ENCODE data around the gene ADORA1.
A peak's percentile ranks its signal among the peaks of the same experiment; 100 is the strongest.

The ADORA1 gene

DNA sequence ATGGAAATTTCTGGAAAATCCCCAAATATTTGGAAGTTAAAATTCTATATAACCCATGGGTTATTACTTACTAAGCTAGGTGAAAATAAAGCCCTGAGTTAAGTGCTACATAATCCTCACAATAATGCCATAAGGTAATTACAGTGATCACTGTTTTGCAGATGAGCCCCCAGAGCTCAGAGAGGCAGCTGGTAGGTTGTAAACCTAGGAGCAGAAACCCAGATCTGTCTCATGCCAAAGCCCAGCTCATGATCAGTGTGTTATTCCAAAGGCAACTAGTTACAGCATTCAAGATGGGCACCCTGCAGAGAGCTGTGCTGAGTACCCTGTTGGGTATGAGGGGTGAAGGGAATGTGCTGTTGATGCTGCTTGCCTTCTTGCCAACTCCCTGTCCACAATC is 31.0 kb upstream of the ADORA1 start:
- Histone ChIP-seq H3K23ac (ENCODE audit: low read depth, low read length, poor library complexity) (no peak overlapping the region), H3K4ac (ENCODE audit: low read length) (no peak overlapping the region), H2BK5ac (ENCODE audit: low read length) (no peak overlapping the region), H3K4me3 (ENCODE audit: low read length in 2 of 2) (peak overlapping the region in 1 of 2 donors; percentile 12), H2AK5ac (ENCODE audit: low read depth, low read length) (no peak overlapping the region), H3K27ac (replicated peaks; ENCODE audit: low read length) (no peak overlapping the region), H2BK120ac (ENCODE audit: low read depth, low read length) (no peak overlapping the region), H3K4me1 (ENCODE audit: control insufficient read depth in 2 of 2, insufficient read depth in 1 of 2, low read depth in 1 of 2, low read length in 2 of 2) (no peaks in the 10 kb centered on the region), H3K27me3 (ENCODE audit: control insufficient read depth in 3 of 3, insufficient read depth in 3 of 3, low read depth in 1 of 3, low read length in 3 of 3) (no peaks in the 10 kb centered on the region), H4K8ac (ENCODE audit: low read depth, low read length) (no peak overlapping the region), H3K9me3 (replicated peaks in 1 of 2; ENCODE audit: control insufficient read depth in 2 of 2, insufficient read depth in 1 of 2, low read depth in 1 of 2, low read length in 2 of 2) (peaks cover 4 to 12% of the 10 kb centered on the region in 2 donors), H3K4me2 (ENCODE audit: insufficient read depth, low read length, poor library complexity, severe bottlenecking) (no peak overlapping the region), H3K79me1 (ENCODE audit: low read depth, low read length) (no peaks in the 10 kb centered on the region), H2BK15ac (ENCODE audit: low read length) (no peak overlapping the region), H3K9ac (ENCODE audit: low read depth, low read length, poor library complexity) (no peak overlapping the region), H2AFZ (ENCODE audit: low read length) (no peak overlapping the region), H3K18ac (ENCODE audit: low read length) (no peak overlapping the region), H3K14ac (ENCODE audit: low read length) (no peak overlapping the region), H2BK12ac (ENCODE audit: low read length) (no peak overlapping the region), H4K91ac (ENCODE audit: low read depth, low read length, poor library complexity) (no peak overlapping the region), H3K36me3 (replicated peaks in 1 of 2; ENCODE audit: control insufficient read depth in 2 of 2, insufficient read depth in 2 of 2, low read length in 2 of 2) (no peaks in the 10 kb centered on the region)
- no peak for DNase-seq (ENCODE audit: low spot score)

DNA sequence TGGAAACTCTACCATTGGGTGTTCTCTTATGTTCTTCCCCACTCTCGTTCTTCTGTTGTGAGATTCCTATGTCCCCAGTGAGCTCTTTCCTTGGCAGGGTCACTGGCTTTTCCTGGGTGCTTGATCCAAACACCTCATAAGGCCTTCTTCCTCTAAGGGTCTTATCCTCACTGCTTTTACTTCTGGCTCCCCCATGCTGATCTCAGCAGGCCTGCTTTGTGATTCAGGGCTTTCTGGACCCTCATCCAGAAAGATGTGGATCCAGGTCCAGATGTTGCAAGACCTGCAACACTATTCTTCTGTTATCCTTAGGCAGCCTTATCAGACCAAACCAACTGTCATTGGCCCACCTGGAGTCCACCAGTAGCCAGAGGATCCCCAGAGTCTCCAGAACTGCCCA is 30.5 kb upstream of the ADORA1 start:
- no peak overlapping the region for H3K23ac ChIP-seq (ENCODE audit: low read depth, low read length, poor library complexity)
- no peaks in the 10 kb centered on the region for H3K4me1 ChIP-seq (ENCODE audit: control insufficient read depth in 2 of 2, insufficient read depth in 1 of 2, low read depth in 1 of 2, low read length in 2 of 2)
- H3K18ac ChIP-seq (ENCODE audit: low read length) = no peak overlapping the region
- H3K14ac ChIP-seq (ENCODE audit: low read length) = no peak overlapping the region
- H3K9me3 ChIP-seq (replicated peaks in 1 of 2; ENCODE audit: control insufficient read depth in 2 of 2, insufficient read depth in 1 of 2, low read depth in 1 of 2, low read length in 2 of 2) = peaks cover 4 to 12% of the 10 kb centered on the region in 2 donors
- no peak overlapping the region for H2BK15ac ChIP-seq (ENCODE audit: low read length)
- no peak overlapping the region for H3K4me3 ChIP-seq (ENCODE audit: low read length in 2 of 2)
- H4K91ac ChIP-seq (ENCODE audit: low read depth, low read length, poor library complexity) = no peak overlapping the region
- no CpG with 5 or more reads among the region's 1 CpG for WGBS, 2 donors (ENCODE audit: extremely low coverage in 2 of 2, insufficient read length in 2 of 2, insufficient replicate concordance in 1 of 2)
- H3K4ac ChIP-seq (ENCODE audit: low read length) = no peak overlapping the region
- no peak overlapping the region for H2AFZ ChIP-seq (ENCODE audit: low read length)
- no peak overlapping the region for H3K4me2 ChIP-seq (ENCODE audit: insufficient read depth, low read length, poor library complexity, severe bottlenecking)
- no peak overlapping the region for H3K9ac ChIP-seq (ENCODE audit: low read depth, low read length, poor library complexity)
- no peak overlapping the region for H2BK120ac ChIP-seq (ENCODE audit: low read depth, low read length)
- no peaks in the 10 kb centered on the region for H3K36me3 ChIP-seq (replicated peaks in 1 of 2; ENCODE audit: control insufficient read depth in 2 of 2, insufficient read depth in 2 of 2, low read length in 2 of 2)
- no peak overlapping the region for H2BK5ac ChIP-seq (ENCODE audit: low read length)
- H3K79me1 ChIP-seq (ENCODE audit: low read depth, low read length) = no peaks in the 10 kb centered on the region
- no peak overlapping the region for H4K8ac ChIP-seq (ENCODE audit: low read depth, low read length)
- H2BK12ac ChIP-seq (ENCODE audit: low read length) = no peak overlapping the region
- H3K27ac ChIP-seq (replicated peaks; ENCODE audit: low read length) = no peak overlapping the region
- no peaks in the 10 kb centered on the region for H3K27me3 ChIP-seq (ENCODE audit: control insufficient read depth in 3 of 3, insufficient read depth in 3 of 3, low read depth in 1 of 3, low read length in 3 of 3)
- no peak overlapping the region for H2AK5ac ChIP-seq (ENCODE audit: low read depth, low read length)
- DNase-seq (ENCODE audit: low spot score) = no peak

DNA sequence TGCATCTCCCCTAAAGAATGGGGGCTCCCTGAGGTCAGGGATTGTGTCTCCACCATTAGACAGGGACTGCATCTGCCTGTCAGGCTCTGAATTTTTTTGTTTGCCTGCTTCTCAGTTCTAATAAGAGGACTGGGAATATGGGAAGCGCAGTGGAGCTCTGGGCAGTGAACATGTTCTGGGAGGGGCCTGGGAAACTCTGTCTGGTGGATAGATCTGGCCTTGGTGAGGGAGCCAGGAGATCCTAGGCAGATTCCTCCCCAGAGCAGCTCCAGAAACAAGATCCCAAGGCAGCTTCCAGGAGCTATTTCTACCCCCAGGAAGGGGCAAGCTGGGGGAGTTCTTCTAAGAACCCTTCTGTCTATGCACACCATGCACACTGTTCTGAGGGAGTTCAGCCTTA is 29.1 kb upstream of the ADORA1 start:
- no peak overlapping the region for H3K14ac ChIP-seq (ENCODE audit: low read length)
- no peak for DNase-seq (ENCODE audit: low spot score)
- H3K27ac ChIP-seq (replicated peaks; ENCODE audit: low read length) = no peak overlapping the region
- H4K8ac ChIP-seq (ENCODE audit: low read depth, low read length) = no peak overlapping the region
- no peaks in the 10 kb centered on the region for H3K36me3 ChIP-seq (replicated peaks in 1 of 2; ENCODE audit: control insufficient read depth in 2 of 2, insufficient read depth in 2 of 2, low read length in 2 of 2)
- no peak overlapping the region for H2AFZ ChIP-seq (ENCODE audit: low read length)
- H4K91ac ChIP-seq (ENCODE audit: low read depth, low read length, poor library complexity) = no peak overlapping the region
- no peak overlapping the region for H2BK15ac ChIP-seq (ENCODE audit: low read length)
- H3K9ac ChIP-seq (ENCODE audit: low read depth, low read length, poor library complexity) = no peak overlapping the region
- no peaks in the 10 kb centered on the region for H3K27me3 ChIP-seq (ENCODE audit: control insufficient read depth in 3 of 3, insufficient read depth in 3 of 3, low read depth in 1 of 3, low read length in 3 of 3)
- no peak overlapping the region for H2BK120ac ChIP-seq (ENCODE audit: low read depth, low read length)
- no peak overlapping the region for H3K18ac ChIP-seq (ENCODE audit: low read length)
- H3K9me3 ChIP-seq (replicated peaks in 1 of 2; ENCODE audit: control insufficient read depth in 2 of 2, insufficient read depth in 1 of 2, low read depth in 1 of 2, low read length in 2 of 2) = peaks cover 4 to 12% of the 10 kb centered on the region in 2 donors
- H2BK12ac ChIP-seq (ENCODE audit: low read length) = no peak overlapping the region
- no peak overlapping the region for H3K4me2 ChIP-seq (ENCODE audit: insufficient read depth, low read length, poor library complexity, severe bottlenecking)
- H3K4me3 ChIP-seq (ENCODE audit: low read length in 2 of 2) = no peak overlapping the region
- WGBS, 2 donors (ENCODE audit: extremely low coverage in 2 of 2, insufficient read length in 2 of 2, insufficient replicate concordance in 1 of 2) = no CpG with 5 or more reads among the region's 1 CpG
- no peak overlapping the region for H3K23ac ChIP-seq (ENCODE audit: low read depth, low read length, poor library complexity)
- H3K79me1 ChIP-seq (ENCODE audit: low read depth, low read length) = no peaks in the 10 kb centered on the region
- H3K4ac ChIP-seq (ENCODE audit: low read length) = no peak overlapping the region
- no peak overlapping the region for H2AK5ac ChIP-seq (ENCODE audit: low read depth, low read length)
- no peak overlapping the region for H2BK5ac ChIP-seq (ENCODE audit: low read length)
- no peaks in the 10 kb centered on the region for H3K4me1 ChIP-seq (ENCODE audit: control insufficient read depth in 2 of 2, insufficient read depth in 1 of 2, low read depth in 1 of 2, low read length in 2 of 2)

DNA sequence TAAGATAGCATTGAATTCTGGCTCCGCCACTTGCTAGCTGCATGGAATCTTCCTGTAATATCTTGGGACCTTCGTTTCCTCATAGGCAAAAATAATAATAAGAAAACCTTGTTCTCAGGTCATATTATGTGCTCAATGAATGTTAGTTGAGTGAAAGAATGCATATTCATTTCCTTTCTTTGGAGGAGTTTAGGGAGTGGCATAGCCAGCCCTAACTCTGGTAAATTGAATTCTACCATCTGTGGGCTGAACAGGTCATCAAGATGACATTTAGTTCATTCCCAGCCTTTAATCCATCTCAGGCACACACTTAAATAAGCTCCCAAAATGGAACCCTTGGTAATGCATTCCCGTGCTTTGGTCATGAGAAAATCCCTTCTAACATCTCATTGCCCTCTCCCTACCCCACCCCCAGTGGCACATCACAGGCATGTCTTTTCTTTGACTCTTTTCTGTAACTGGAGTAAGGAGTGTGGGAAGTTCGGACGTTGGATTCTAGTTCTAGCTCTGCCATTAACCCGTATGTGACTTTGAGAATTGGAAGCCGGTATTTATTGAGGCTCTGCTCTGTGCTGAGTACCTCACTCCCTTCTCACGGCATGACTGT is 28.5 kb upstream of the ADORA1 start:
- Histone ChIP-seq H3K4ac (ENCODE audit: low read length) (no peak overlapping the region), H3K4me1 (ENCODE audit: control insufficient read depth in 2 of 2, insufficient read depth in 1 of 2, low read depth in 1 of 2, low read length in 2 of 2) (no peaks in the 10 kb centered on the region), H2AFZ (ENCODE audit: low read length) (no peak overlapping the region), H2BK15ac (ENCODE audit: low read length) (no peak overlapping the region), H4K91ac (ENCODE audit: low read depth, low read length, poor library complexity) (no peak overlapping the region), H3K4me2 (ENCODE audit: insufficient read depth, low read length, poor library complexity, severe bottlenecking) (no peak overlapping the region), H2BK12ac (ENCODE audit: low read length) (no peak overlapping the region), H2BK120ac (ENCODE audit: low read depth, low read length) (no peak overlapping the region), H2BK5ac (ENCODE audit: low read length) (no peak overlapping the region), H3K14ac (ENCODE audit: low read length) (no peak overlapping the region), H2AK5ac (ENCODE audit: low read depth, low read length) (no peak overlapping the region), H3K36me3 (replicated peaks in 1 of 2; ENCODE audit: control insufficient read depth in 2 of 2, insufficient read depth in 2 of 2, low read length in 2 of 2) (no peaks in the 10 kb centered on the region), H3K27me3 (ENCODE audit: control insufficient read depth in 3 of 3, insufficient read depth in 3 of 3, low read depth in 1 of 3, low read length in 3 of 3) (no peaks in the 10 kb centered on the region), H3K9me3 (replicated peaks in 1 of 2; ENCODE audit: control insufficient read depth in 2 of 2, insufficient read depth in 1 of 2, low read depth in 1 of 2, low read length in 2 of 2) (peaks cover 4 to 12% of the 10 kb centered on the region in 2 donors), H3K27ac (replicated peaks; ENCODE audit: low read length) (no peak overlapping the region), H3K4me3 (ENCODE audit: low read length in 2 of 2) (no peak overlapping the region), H3K18ac (ENCODE audit: low read length) (no peak overlapping the region), H4K8ac (ENCODE audit: low read depth, low read length) (no peak overlapping the region), H3K23ac (ENCODE audit: low read depth, low read length, poor library complexity) (no peak overlapping the region), H3K79me1 (ENCODE audit: low read depth, low read length) (no peaks in the 10 kb centered on the region), H3K9ac (ENCODE audit: low read depth, low read length, poor library complexity) (no peak overlapping the region)
- WGBS, 2 donors (ENCODE audit: extremely low coverage in 2 of 2, insufficient read length in 2 of 2, insufficient replicate concordance in 1 of 2) = no CpG with 5 or more reads among the region's 8 CpGs
- no peak for DNase-seq (ENCODE audit: low spot score)

All from neuronal stem cell (in vitro differentiated cells).